Fibroblast of lung (primary cell): ENCODE measurements around the gene GPR137. TPM values are rescaled to one million over a fixed set of nuclear protein-coding genes. Genes with fewer than 3 reads are reported as not detected.

ENCODE experiments used
- DNase-seq, 2 donors: peaks; one replicate each; pipeline versions ENCODE4 v3.0.0 to v3.0.0-alpha.2; 2010; ENCODE audit warnings: low read depth in 2 of 2
- H2AFZ ChIP-seq: 2 replicates; pipeline ENCODE4 v1.5.1; 2012; ENCODE audit warnings: low read length, control low read depth, inconsistent platforms
- H3K27ac ChIP-seq: 2 replicates; pipeline ENCODE4 v1.5.1; 2011; ENCODE audit warnings: low read length, control low read depth; ENCODE audit not compliant: insufficient read depth
- H3K27me3 ChIP-seq: 2 replicates; pipeline ENCODE4 v1.5.1; 2011; ENCODE audit warnings: mild to moderate bottlenecking, low read length; ENCODE audit not compliant: control insufficient read depth, insufficient read depth
- H3K36me3 ChIP-seq: 2 replicates; pipeline ENCODE4 v1.5.1; 2011; ENCODE audit warnings: low read length; ENCODE audit not compliant: control insufficient read depth, insufficient read depth
- H3K4me1 ChIP-seq: 2 replicates; pipeline ENCODE4 v1.5.1; 2011; ENCODE audit warnings: low read length; ENCODE audit not compliant: control insufficient read depth, insufficient read depth; ENCODE audit errors: extremely low read depth
- H3K4me2 ChIP-seq: 2 replicates; pipeline ENCODE4 v1.5.1; 2011; ENCODE audit warnings: low read length, control low read depth; ENCODE audit not compliant: insufficient read depth; ENCODE audit errors: extremely low read depth
- H3K4me3 ChIP-seq, 4 experiments: fragments of 200-600 bp in 1 of 4; sonication (generic) in 1 of 4; replicated peaks in 1 of 4; 2 replicates each; pipeline ENCODE4 v1.5.1; 2011 to 2016; ENCODE audit warnings: low read length in 4 of 4, low read depth in 3 of 4, mild to moderate bottlenecking in 3 of 4, control low read depth in 2 of 4, inconsistent platforms in 1 of 4, mixed read lengths in 1 of 4; ENCODE audit not compliant: insufficient read depth in 1 of 4; ENCODE audit errors: control extremely low read depth in 1 of 4
- H3K79me2 ChIP-seq: 2 replicates; pipeline ENCODE4 v1.5.1; 2012; ENCODE audit warnings: mild to moderate bottlenecking, low read length, inconsistent platforms; ENCODE audit not compliant: control insufficient read depth, insufficient read depth
- H3K9ac ChIP-seq: 2 replicates; pipeline ENCODE4 v1.5.1; 2011; ENCODE audit warnings: mild to moderate bottlenecking, low read length, control low read depth; ENCODE audit not compliant: insufficient read depth
- H3K9me3 ChIP-seq: 2 replicates; pipeline ENCODE4 v1.5.1; 2012; ENCODE audit warnings: low read depth, low read length; ENCODE audit not compliant: control insufficient read depth, insufficient read depth
- H4K20me1 ChIP-seq: 2 replicates; pipeline ENCODE4 v1.5.1; 2011; ENCODE audit warnings: low read length; ENCODE audit not compliant: control insufficient read depth, insufficient read depth; ENCODE audit errors: extremely low read depth
- CTCF ChIP-seq, 2 donors: IDR thresholded peaks in 1 of 2; conservative IDR thresholded peaks in 1 of 2; 1 replicate in 1 of 2; 2 replicates in 1 of 2; pipeline ENCODE4 v1.5.1; 2011 to 2012; ENCODE audit warnings: low read length in 2 of 2, control low read depth in 1 of 2, inconsistent platforms in 1 of 2, low read depth in 1 of 2, mild to moderate bottlenecking in 1 of 2
- EZH2 ChIP-seq: IDR thresholded peaks from 2 replicates; pipeline ENCODE4 v1.5.1; 2012; ENCODE audit warnings: low read length, control low read depth, mild to moderate bottlenecking; ENCODE audit errors: missing control alignments
- polyA plus RNA-seq, 2 donors: library from polyadenylated mRNA; depleted of rRNA in 1 of 2; stranded (reverse) in 1 of 2; unstranded in 1 of 2; fragments of >200 nt; gene quantifications; 2 replicates each; pipeline ENCODE4 v1.2.1, GENCODE V29; 2011 to 2012; ENCODE audit warnings: missing spikeins in 1 of 2
- total RNA-seq: library from RNA; depleted of rRNA; stranded (reverse); fragments of >200 nt; gene quantifications from 2 replicates; pipeline ENCODE4 v1.2.1, GENCODE V29; 2014

The GPR137 gene
- total and polyA plus RNA-seq, 2 donors (not counting 1 experiment from before 2014, with no cell fraction given): 10.7 to 10.9 TPM

GRCh38 chr11:64240435-64241240 lies 45.0 kb upstream of the GPR137 start, which contains the start of gene FKBP2:
FKBP2 (plus strand) TSS chr11:64241095; CDS start chr11:64242388, 1,293 bp downstream.
- no peak for TF ChIP-seq EZH2
- TF ChIP-seq CTCF (conservative IDR thresholded peaks at IDR 0.05 in 1 of 2, IDR thresholded peaks at IDR 0.05 in 1 of 2; ENCODE audit: low read depth in 1 of 2, low read length in 2 of 2): no peak
- H3K27me3 ChIP-seq: no peaks in the 10 kb centered on the region
- H3K4me1 ChIP-seq: peaks cover 20% of the 10 kb centered on the region
- H3K4me3 ChIP-seq: peak within 1 kb of the TSS; percentile 72 to 92 (median 84)
- H3K9ac ChIP-seq: peak within 1 kb of the TSS; percentile 94
- peaks cover 33% of the 10 kb centered on the region for H3K79me2 ChIP-seq
- peak within 1 kb of the TSS; percentile 96 for H3K27ac ChIP-seq
- H3K4me2 ChIP-seq: peak within 1 kb of the TSS; percentile 89
- H3K9me3 ChIP-seq: no peaks in the 10 kb centered on the region
- peak within 1 kb of the TSS; percentile 11 for H2AFZ ChIP-seq
- DNase-seq: peak; percentile 94 to 97
- H4K20me1 ChIP-seq: no peaks in the 10 kb centered on the region
- peaks cover 17% of the 10 kb centered on the region for H3K36me3 ChIP-seq

- Histone ChIP-seq H3K9me3 (no peaks in the 10 kb centered on the region), H3K79me2 (peaks cover 37% of the 10 kb centered on the region), H3K36me3 (peaks cover 15% of the 10 kb centered on the region), H4K20me1 (no peaks in the 10 kb centered on the region), H3K4me3 (peak overlapping the region; percentile 45 to 81 (median 55)), H3K27ac (peak overlapping the region; percentile 96), H3K4me1 (peaks cover 20% of the 10 kb centered on the region), H3K4me2 (peak overlapping the region; percentile 15), H3K27me3 (no peaks in the 10 kb centered on the region), H2AFZ (no peak overlapping the region), H3K9ac (peak overlapping the region; percentile 94)
- peak; percentile 97 to 99 for DNase-seq
- TF ChIP-seq CTCF (conservative IDR thresholded peaks at IDR 0.05 in 1 of 2, IDR thresholded peaks at IDR 0.05 in 1 of 2; ENCODE audit: low read depth in 1 of 2, low read length in 2 of 2): no peak
- no peak for TF ChIP-seq EZH2
Observed at GRCh38 chr11:64241241-64241490, 44.5 kb upstream of the GPR137 start.

GRCh38 chr11:64241491-64242374 lies 43.9 kb upstream of the GPR137 start:
- peak overlapping the region; percentile 78 for H3K9ac ChIP-seq
- DNase-seq: peak in 1 of 2 donors; percentile 48
- peak overlapping the region; percentile 68 to 92 (median 84) for H3K4me3 ChIP-seq
- peaks cover 20% of the 10 kb centered on the region for H3K4me1 ChIP-seq
- H3K4me2 ChIP-seq: peak overlapping the region; percentile 81
- H4K20me1 ChIP-seq: no peaks in the 10 kb centered on the region
- H3K9me3 ChIP-seq: no peaks in the 10 kb centered on the region
- H3K27ac ChIP-seq: peak overlapping the region; percentile 78
- TF ChIP-seq EZH2 (no peak), CTCF (conservative IDR thresholded peaks at IDR 0.05 in 1 of 2, IDR thresholded peaks at IDR 0.05 in 1 of 2; ENCODE audit: low read depth in 1 of 2, low read length in 2 of 2) (no peak)
- H3K27me3 ChIP-seq: no peaks in the 10 kb centered on the region
- peaks cover 38% of the 10 kb centered on the region for H3K79me2 ChIP-seq
- H3K36me3 ChIP-seq: peaks cover 15% of the 10 kb centered on the region
- no peak overlapping the region for H2AFZ ChIP-seq
